Neural crest cell (in vitro differentiated cells): ENCODE results near the gene NHS. TPM values are rescaled to one million over a fixed set of nuclear protein-coding genes. Genes with fewer than 3 reads are reported as not detected.

Experiments
- DNase-seq: peaks from one replicate; pipeline ENCODE4 v3.0.0; 2021; ENCODE audit warnings: low read depth, mixed read lengths, low spot score
- H3K27ac Mint-ChIP-seq: one replicate; pipeline ENCODE4 v1.8.0; 2021; ENCODE audit warnings: mild to moderate bottlenecking, mixed read lengths; ENCODE audit not compliant: unreplicated experiment
- H3K27me3 Mint-ChIP-seq: 2 replicates; pipeline ENCODE4 v1.8.0; 2021; ENCODE audit warnings: low read depth, mild to moderate bottlenecking, mixed read lengths
- H3K36me3 Mint-ChIP-seq: 2 replicates; pipeline ENCODE4 v1.8.0; 2021; ENCODE audit warnings: low read depth, mild to moderate bottlenecking, mixed read lengths
- H3K4me1 Mint-ChIP-seq: 2 replicates; pipeline ENCODE4 v1.8.0; 2021; ENCODE audit warnings: mixed read lengths
- H3K4me3 Mint-ChIP-seq: one replicate; pipeline ENCODE4 v1.8.0; 2021; ENCODE audit warnings: mild to moderate bottlenecking, mixed read lengths
- H3K9me3 Mint-ChIP-seq: 2 replicates; pipeline ENCODE4 v1.8.0; 2021; ENCODE audit warnings: mixed read lengths
- CTCF ChIP-seq: fragments of 200-600 bp; sonication (generic); conservative IDR thresholded peaks from 2 replicates; pipeline ENCODE4 v1.5.0; 2021; ENCODE audit warnings: antibody characterized with exemption, mild to moderate bottlenecking
- total RNA-seq: library from RNA; stranded (reverse); gene quantifications from 2 replicates; pipeline ENCODE4 v1.2.1, GENCODE V29; 2021

Gene NHS
- total RNA-seq, 1 donor from 2014 or later, result 10.7 TPM

DNA sequence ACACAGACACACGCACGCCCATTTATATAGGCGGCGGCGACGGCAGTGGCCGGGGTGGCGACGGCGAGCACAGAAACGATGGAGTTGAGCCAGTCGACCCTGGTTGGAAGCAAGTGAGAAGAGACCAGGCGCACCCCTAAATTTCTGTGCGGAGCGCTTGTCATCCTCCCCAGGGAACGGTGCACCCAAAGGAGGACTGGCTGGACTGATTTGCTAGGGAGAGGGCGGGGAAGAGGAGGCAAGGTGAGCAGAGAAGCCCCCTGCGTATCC lies 302 bp downstream of the NHS start:
- peaks cover 22% of the 10 kb centered on the region for H3K4me1 Mint-ChIP-seq
- DNase-seq, result no peak
- H3K27ac Mint-ChIP-seq, result no peak overlapping the region

GRCh38 chrX:17375637-17376430 lies 834 bp downstream of the NHS start:
- no peak for TF ChIP-seq CTCF

More for the DNA sequence above, 302 bp downstream of the NHS start:
- TF ChIP-seq CTCF, result no peak
- peak overlapping the region; percentile 85 for H3K4me3 Mint-ChIP-seq
- peaks cover 4% of the 10 kb centered on the region for H3K36me3 Mint-ChIP-seq
- peaks cover 4% of the 10 kb centered on the region for H3K9me3 Mint-ChIP-seq
- H3K27me3 Mint-ChIP-seq, result peaks cover 82% of the 10 kb centered on the region

DNA sequence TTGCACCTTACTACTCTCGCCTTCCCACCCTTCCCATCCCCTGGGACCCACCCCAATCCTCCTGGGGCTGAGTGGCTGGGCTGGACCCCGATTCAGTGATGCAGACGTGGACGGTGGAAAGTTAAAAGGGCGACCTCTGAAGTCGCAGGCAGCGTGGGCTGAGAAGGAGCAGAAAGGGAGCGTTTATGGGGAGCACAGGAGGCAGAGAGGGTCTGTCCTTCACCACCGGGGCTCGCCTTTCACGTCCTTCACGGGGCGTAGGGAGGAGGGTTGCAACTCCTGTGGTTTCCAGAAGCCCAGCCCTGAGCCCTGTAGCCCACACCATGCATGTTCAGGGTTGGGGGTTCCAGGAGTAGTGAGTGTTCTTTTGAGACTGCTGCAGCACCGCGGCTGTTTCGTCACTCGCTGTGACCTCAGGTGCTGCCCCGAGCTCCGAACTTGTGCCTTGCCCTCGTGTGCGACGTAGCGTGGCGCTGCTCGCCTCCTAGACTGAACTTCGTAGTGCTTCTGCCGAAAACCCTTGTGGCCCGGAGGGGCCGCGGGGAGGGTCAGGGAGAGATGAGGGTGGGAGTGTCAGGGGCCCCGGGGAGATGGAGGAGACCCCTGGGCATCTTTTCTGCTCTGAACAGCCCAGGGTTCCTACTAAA lies 1.6 kb downstream of the NHS start:
- H3K4me1 Mint-ChIP-seq, result peaks cover 22% of the 10 kb centered on the region
- H3K36me3 Mint-ChIP-seq, result peaks cover 8% of the 10 kb centered on the region
- TF ChIP-seq CTCF, result no peak
- no peak overlapping the region for H3K27ac Mint-ChIP-seq
- peaks cover 87% of the 10 kb centered on the region for H3K27me3 Mint-ChIP-seq
- DNase-seq, result no peak
- peaks cover 9% of the 10 kb centered on the region for H3K9me3 Mint-ChIP-seq
- H3K4me3 Mint-ChIP-seq, result peak overlapping the region; percentile 86

More at GRCh38 chrX:17375637-17376430, 834 bp downstream of the NHS start:
- peaks cover 8% of the 10 kb centered on the region for H3K36me3 Mint-ChIP-seq
- no peak overlapping the region for H3K27ac Mint-ChIP-seq
- H3K4me3 Mint-ChIP-seq, result peak overlapping the region; percentile 86
- peak; percentile 44 for DNase-seq
- peaks cover 85% of the 10 kb centered on the region for H3K27me3 Mint-ChIP-seq
- peaks cover 8% of the 10 kb centered on the region for H3K9me3 Mint-ChIP-seq
- H3K4me1 Mint-ChIP-seq, result peaks cover 22% of the 10 kb centered on the region

GRCh38 chrX:17377091-17377717 lies 2.2 kb downstream of the NHS start:
- no peak for TF ChIP-seq CTCF
- peak; percentile 2 for DNase-seq
- Mint-ChIP-seq H3K4me3 (peak overlapping the region; percentile 86), H3K36me3 (peaks cover 12% of the 10 kb centered on the region), H3K4me1 (peaks cover 22% of the 10 kb centered on the region), H3K9me3 (peaks cover 12% of the 10 kb centered on the region), H3K27me3 (peaks cover 84% of the 10 kb centered on the region), H3K27ac (no peak overlapping the region)

DNA sequence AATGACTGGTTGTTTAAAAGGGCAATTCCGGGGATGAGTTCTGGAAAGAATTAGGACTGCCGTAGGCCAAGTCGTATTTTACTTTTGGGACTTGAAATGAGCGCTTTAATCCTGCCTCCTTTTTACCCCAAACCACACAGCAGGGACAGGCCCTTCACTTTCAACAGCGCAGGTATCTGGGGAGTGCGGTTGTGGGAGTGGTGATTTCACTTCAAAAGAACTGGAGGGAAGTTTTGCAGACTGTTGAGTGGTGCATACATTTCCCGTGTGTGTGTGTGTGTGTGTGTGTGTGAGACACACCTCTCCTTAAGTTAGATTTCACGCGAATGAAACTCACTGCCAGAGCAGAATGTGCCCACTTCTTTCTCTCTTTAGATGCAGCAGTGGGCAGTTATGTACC lies 2.8 kb downstream of the NHS start:
- Mint-ChIP-seq H3K4me1 (peaks cover 22% of the 10 kb centered on the region), H3K27ac (no peak overlapping the region), H3K27me3 (peaks cover 80% of the 10 kb centered on the region), H3K9me3 (peaks cover 13% of the 10 kb centered on the region), H3K4me3 (peak overlapping the region; percentile 86), H3K36me3 (peaks cover 14% of the 10 kb centered on the region)
- DNase-seq, result no peak
- no peak for TF ChIP-seq CTCF
